HG03025 (cell line): ENCODE data around the gene SLC18A2.

ENCODE experiments used
- ATAC-seq: cut with Tn5 transposase; IDR thresholded peaks from one replicate; pipeline ENCODE4 v1.9.1; 2021; ENCODE audit warnings: mild to moderate bottlenecking, moderate library complexity; ENCODE audit not compliant: unreplicated experiment, low FRiP score

The SLC18A2 gene

GRCh38 chr10:117237401-117237991, 3.4 kb upstream of the SLC18A2 start:
- ATAC-seq, result no peak

DNA sequence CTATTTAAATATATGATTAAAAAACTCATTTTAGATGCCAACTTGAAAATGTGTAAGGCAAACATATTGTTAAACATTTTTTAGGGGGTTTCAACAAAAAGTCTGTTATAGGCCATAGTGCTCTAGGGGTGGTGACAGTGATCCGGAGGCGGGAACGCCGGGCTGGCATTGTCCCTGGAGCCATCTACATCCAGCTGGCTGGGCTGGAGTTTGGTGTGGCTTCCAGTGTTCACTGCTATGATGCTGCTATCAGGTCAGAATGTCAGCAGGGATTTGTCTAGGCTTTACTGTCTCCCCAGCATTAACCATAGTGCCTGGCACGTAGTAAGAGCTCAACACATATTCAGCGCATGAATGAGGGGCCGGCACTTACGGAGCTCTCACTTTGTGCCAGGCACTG, 1.9 kb upstream of the SLC18A2 start:
- no peak for ATAC-seq

DNA sequence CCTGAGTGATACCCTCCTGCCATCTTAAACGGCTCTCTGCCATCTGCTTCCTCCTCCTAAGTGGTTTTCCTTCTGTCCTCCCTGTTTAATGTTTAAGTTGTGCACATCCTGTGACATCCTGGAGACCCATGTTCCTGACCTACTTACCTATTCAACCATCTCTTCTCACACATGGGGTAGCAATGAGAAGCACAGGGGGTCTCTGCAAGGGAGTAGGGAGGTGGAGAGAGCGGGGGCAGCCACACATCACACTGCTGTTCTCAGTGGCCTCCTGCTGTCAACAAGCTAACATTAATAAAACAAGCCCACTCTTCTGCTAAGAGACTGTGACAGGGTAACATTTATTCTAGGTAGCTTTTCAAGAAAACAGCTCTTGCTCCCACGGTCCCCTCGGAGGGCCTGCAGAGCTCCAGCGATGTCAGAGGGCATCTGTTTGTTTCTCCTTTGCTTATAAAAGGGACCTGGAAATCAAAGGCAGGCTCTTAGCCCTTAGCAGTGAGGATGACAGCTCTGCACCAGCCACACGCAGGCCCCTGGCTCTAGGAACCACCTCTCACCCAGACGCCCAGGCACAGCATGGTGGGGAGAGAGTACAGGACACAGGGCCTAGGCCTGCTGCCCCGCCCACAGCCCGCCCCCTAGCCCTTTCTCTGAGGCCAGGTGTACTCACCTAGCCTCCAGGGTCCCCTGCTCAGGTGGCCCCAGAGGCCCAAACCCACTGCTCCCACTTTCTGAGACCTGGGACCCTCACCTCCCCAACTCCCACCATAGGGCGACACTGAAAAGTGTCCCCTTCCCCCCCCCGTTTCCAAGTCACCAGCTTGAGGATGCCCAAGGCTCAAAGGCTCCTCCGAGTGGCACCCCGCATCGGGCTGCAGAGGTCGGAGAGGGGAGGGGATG, 943 bp upstream of the SLC18A2 start:
- no peak for ATAC-seq

- no peak for ATAC-seq
Observed at GRCh38 chr10:117241541-117242462, 888 bp downstream of the SLC18A2 start.

DNA sequence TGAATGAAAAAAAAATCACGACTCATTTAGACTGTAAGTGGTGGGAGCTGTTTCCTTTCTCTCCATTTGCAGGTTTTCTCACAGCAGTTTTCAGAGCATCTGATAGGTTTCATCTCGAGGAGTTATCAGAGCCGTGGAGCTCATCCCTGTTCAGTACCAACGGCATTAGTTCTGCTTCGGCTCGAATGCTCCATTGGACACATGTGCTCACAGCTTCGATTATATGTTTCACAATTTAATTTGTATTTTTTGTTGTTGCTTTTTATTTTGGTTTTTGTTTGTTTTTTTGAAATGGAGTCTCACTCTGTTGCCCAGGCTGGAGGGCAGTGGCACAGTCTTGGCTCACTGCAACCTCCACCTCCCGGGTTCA, 1.5 kb downstream of the SLC18A2 start:
- no peak for ATAC-seq

DNA sequence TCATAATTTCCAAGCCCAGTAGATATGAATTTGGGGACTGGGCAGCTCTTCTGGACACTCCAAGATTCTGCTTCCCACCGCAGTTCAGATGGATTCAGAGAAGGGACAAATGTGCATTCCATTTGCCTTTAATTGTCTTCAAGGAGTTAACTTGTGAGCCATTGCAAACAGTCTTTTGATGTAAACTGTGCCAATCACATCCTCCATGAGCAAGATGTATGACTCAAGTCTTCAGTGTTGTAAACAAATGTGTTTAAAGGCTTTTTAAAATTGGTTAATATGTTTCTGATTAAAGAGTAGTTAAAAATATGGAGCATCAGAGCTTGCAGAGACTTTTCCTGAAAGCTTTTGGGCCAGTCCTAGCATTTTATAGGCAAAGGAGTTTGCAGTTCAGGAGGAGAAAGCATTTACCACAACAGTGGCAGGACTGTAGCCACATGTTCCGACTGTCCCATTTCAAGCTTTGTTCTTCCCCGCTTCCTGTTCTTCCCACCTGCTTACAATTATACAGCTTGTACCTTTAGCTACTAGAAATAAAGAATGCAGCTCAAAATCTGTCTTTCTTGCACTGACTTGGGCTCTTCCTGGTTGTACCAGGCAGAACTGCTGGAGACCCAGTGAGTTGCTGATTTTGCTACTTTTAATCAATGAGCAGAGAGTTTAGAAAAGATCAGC, 6.2 kb downstream of the SLC18A2 start:
- no peak for ATAC-seq

- ATAC-seq, result no peak
Observed at GRCh38 chr10:117248750-117249465, 8.0 kb downstream of the SLC18A2 start.

GRCh38 chr10:117249493-117250093, 8.7 kb downstream of the SLC18A2 start:
- no peak for ATAC-seq

DNA sequence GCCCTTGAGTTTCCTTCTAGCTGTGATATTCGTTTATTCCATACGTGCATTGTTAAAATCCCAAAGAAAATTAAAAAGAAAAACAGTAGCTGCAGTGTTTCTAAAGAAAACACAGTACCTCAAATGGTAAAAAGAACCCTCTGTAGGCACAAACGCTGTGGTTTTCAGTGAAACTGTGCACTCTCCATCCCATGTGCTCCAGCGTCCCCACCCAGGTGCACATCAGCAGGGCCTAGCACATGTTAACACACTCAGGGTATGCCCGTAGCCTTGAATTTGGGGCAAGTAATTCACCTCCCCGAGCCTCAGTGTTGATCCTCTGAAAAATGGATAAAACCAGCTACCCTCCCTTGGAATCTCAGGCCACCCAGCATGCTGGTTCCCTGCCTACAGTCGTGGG, 9.5 kb downstream of the SLC18A2 start:
- no peak for ATAC-seq

DNA sequence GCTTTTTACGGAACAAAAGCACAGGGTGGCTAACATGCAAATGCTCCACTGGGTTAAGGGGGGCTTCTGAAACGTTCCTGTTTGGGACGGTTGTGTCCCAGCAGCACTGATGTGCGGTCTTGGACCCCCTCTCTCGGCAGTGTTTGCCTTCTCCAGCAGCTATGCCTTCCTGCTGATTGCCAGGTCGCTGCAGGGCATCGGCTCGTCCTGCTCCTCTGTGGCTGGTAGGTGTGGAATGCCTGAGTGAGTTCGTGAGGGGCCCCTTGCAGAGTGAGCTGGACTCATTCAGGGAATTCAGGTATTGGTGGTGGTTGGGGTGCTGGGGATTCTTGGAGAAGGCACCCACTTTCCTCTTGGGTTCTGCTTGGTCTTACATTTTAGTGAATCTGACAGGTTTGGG, 13.0 kb downstream of the SLC18A2 start:
- ATAC-seq, result no peak

- ATAC-seq, result no peak
Observed at GRCh38 chr10:117254338-117254737, 13.4 kb downstream of the SLC18A2 start.

DNA sequence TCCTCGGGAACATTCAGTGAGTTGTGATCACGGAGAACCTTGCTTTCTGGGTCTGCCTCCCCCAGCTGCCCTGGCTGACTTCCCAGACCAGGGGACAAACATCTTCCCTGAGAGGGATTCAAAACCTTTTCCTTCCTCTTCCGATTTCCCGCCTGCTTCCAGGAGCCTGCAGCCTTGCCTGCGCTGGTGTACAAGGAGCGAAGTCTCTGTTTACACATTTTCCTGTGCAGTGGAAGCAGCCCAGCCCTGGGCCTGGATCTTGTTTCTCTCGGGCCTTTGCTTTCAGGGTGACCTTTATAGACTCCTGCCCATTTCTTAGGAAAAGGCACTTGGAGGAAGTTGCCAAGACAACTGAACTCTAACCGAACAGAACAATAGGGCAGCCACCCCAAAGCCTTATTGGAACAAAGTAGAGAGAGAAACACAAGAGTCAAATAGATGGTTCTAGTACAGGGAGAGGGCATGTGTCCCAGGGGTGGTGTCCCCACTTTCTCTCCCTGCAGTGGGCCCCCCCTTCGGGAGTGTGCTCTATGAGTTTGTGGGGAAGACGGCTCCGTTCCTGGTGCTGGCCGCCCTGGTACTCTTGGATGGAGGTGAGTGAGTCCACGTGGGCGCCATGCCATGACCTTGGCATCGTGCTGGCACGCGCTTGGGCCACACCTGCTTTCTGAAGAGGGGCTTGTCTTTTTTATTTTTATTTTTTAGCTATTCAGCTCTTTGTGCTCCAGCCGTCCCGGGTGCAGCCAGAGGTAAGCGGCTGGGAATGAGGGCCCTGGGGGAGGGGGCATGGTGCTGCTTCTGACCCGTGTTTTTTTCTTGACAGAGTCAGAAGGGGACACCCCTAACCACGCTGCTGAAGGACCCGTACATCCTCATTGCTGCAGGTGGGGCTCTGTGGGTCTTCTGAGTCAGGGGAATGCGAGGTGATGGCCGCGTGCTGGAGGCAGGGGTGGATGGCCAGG, 14.1 kb downstream of the SLC18A2 start:
- ATAC-seq, result no peak

- ATAC-seq, result no peak
Observed at GRCh38 chr10:117255835-117256460, 15.0 kb downstream of the SLC18A2 start.

- no peak for ATAC-seq
Observed at GRCh38 chr10:117256910-117257309, 16.0 kb downstream of the SLC18A2 start.

- ATAC-seq, result no peak
Observed at GRCh38 chr10:117257721-117258120, 16.8 kb downstream of the SLC18A2 start.

- no peak for ATAC-seq
Observed at GRCh38 chr10:117259279-117259678, 18.4 kb downstream of the SLC18A2 start.

- no peak for ATAC-seq
Observed at GRCh38 chr10:117260084-117260483, 19.2 kb downstream of the SLC18A2 start.

DNA sequence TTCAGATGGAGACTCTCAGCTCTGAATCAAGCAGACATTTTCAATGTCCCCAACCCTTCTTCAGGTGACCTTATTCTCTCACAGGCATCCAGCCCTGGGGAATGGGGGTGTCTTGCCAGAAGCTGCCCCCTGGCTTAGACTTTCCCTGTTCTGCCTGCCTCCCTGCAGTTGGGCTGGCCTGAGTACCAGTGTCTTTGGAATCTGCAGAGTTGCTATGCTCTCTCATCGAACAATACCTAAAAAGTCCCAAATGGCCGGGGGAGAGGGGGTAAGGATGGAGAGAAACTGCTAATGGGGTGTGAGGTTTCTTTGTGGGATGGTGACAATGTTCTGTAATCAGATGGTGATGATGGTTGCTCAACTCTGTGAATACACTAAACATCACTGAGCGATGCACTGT, 20.6 kb downstream of the SLC18A2 start:
- ATAC-seq, result no peak
